GM19467 (cell line): ENCODE data around the gene RAD23A.

Experiments used
- ATAC-seq: cut with Tn5 transposase; IDR thresholded peaks from one replicate; pipeline ENCODE4 v1.9.1; 2021; ENCODE audit warnings: mild to moderate bottlenecking, moderate library complexity; ENCODE audit not compliant: unreplicated experiment

Gene RAD23A

GRCh38 chr19:13001502-13002165 lies 56.0 kb downstream of the RAD23A start:
- no peak for ATAC-seq

GRCh38 chr19:13002166-13002898 lies 56.7 kb downstream of the RAD23A start:
- no peak for ATAC-seq

GRCh38 chr19:13003081-13003480 lies 57.4 kb downstream of the RAD23A start:
- no peak for ATAC-seq
